ENCODE results near the gene ABCF2. TPM values are rescaled to one million over a fixed set of nuclear protein-coding genes. Genes with fewer than 3 reads are reported as not detected.

Gene ABCF2
- total and polyA plus RNA-seq, 2 donors from 2014 or later, result 22.5 to 30.8 TPM

GRCh38 chr7:151167197-151167961 lies 59.6 kb downstream of the ABCF2 start, which contains the start of gene GBX1:
TSS of gene GBX1 (minus strand) at chr7:151167694. CDS start at chr7:151167548, 146 bp downstream.
- Histone ChIP-seq H3K27me3 (ENCODE audit: control insufficient read depth, insufficient read depth, low read length) (peaks cover 53% of the 10 kb centered on the region), H3K27ac (ENCODE audit: low read depth in 2 of 2, low read length in 2 of 2) (no peak within 1 kb of the TSS)
- intact Hi-C loops (cut with DNase I), result no loop called here

GRCh38 chr7:151166629-151167196 lies 60.3 kb downstream of the ABCF2 start:
- H3K9ac ChIP-seq (ENCODE audit: low read length in 3 of 3), result no peak overlapping the region
- H3K4me1 ChIP-seq (ENCODE audit: control insufficient read depth in 2 of 3, insufficient read depth in 2 of 3, low read depth in 1 of 3, low read length in 3 of 3), result peaks cover 0 to 8% (median 0%) of the 10 kb centered on the region in 3 donors
- FAIRE-seq (no peak), DNase-seq (peak in 2 of 5 donors; percentile 22 to 52)
- no peak for TF ChIP-seq CTCF (IDR thresholded peaks at IDR 0.05; ENCODE audit: borderline replicate concordance, extremely low read depth, insufficient read depth)
- no peaks in the 10 kb centered on the region for H3K9me3 ChIP-seq (ENCODE audit: control insufficient read depth in 2 of 3, insufficient read depth in 1 of 3, low read length in 3 of 3)
- H3K36me3 ChIP-seq (ENCODE audit: control insufficient read depth in 2 of 3, insufficient read depth in 3 of 3, low read length in 3 of 3), result no peaks in the 10 kb centered on the region
- no peak overlapping the region for H3K27ac ChIP-seq (ENCODE audit: low read depth in 2 of 2, low read length in 2 of 2)
- peaks cover 53% of the 10 kb centered on the region for H3K27me3 ChIP-seq (ENCODE audit: control insufficient read depth, insufficient read depth, low read length)
- H3K4me3 ChIP-seq (ENCODE audit: low read length in 3 of 3), result no peak overlapping the region
- intact Hi-C loops (cut with DNase I), result no loop called here

More at GRCh38 chr7:151167197-151167961, 59.6 kb downstream of the ABCF2 start, which contains the start of gene GBX1:
- Histone ChIP-seq H3K9me3 (ENCODE audit: control insufficient read depth in 2 of 3, insufficient read depth in 1 of 3, low read length in 3 of 3) (no peaks in the 10 kb centered on the region), H3K9ac (ENCODE audit: low read length in 3 of 3) (no peak within 1 kb of the TSS), H3K4me1 (ENCODE audit: control insufficient read depth in 2 of 3, insufficient read depth in 2 of 3, low read depth in 1 of 3, low read length in 3 of 3) (peaks cover 0 to 8% (median 0%) of the 10 kb centered on the region in 3 donors), H3K36me3 (ENCODE audit: control insufficient read depth in 2 of 3, insufficient read depth in 3 of 3, low read length in 3 of 3) (no peaks in the 10 kb centered on the region), H3K4me3 (ENCODE audit: low read length in 3 of 3) (no peak within 1 kb of the TSS)
- TF ChIP-seq CTCF (IDR thresholded peaks at IDR 0.05; ENCODE audit: borderline replicate concordance, extremely low read depth, insufficient read depth), result peak; percentile 0
- DNase-seq (peak in 4 of 5 donors; percentile 70 to 81 (median 72)), FAIRE-seq (no peak)

Other genes with a start within 250 kb of the ABCF2 start
- gene KCNH2, start 248.9 kb downstream of the ABCF2 start, total RNA-seq, result 1.3 TPM
- 1.5 TPM for gene KCNH2, start 248.9 kb downstream of the ABCF2 start, polyA plus RNA-seq (ENCODE audit: insufficient read depth, low read depth, low replicate concordance)
- 51.7 TPM for gene NOS3, start 236.2 kb downstream of the ABCF2 start, total RNA-seq
- 9.3 TPM for gene NOS3, start 236.2 kb downstream of the ABCF2 start, polyA plus RNA-seq (ENCODE audit: insufficient read depth, low read depth, low replicate concordance)
- 0.19 TPM for gene ATG9B, start 202.7 kb downstream of the ABCF2 start, total RNA-seq
- 0.19 TPM for gene ATG9B, start 202.7 kb downstream of the ABCF2 start, polyA plus RNA-seq (ENCODE audit: insufficient read depth, low read depth, low replicate concordance)
- 36.0 TPM for gene ABCB8, start 198.8 kb downstream of the ABCF2 start, total RNA-seq
- gene ABCB8, start 198.8 kb downstream of the ABCF2 start, polyA plus RNA-seq (ENCODE audit: insufficient read depth, low read depth, low replicate concordance), result 34.3 TPM
- 1.9 TPM for gene ASIC3, start 178.7 kb downstream of the ABCF2 start, total RNA-seq
- 3.1 TPM for gene ASIC3, start 178.7 kb downstream of the ABCF2 start, polyA plus RNA-seq (ENCODE audit: insufficient read depth, low read depth, low replicate concordance)
- gene CDK5, start 169.3 kb downstream of the ABCF2 start, total RNA-seq, result 9.1 TPM
- 21.5 TPM for gene CDK5, start 169.3 kb downstream of the ABCF2 start, polyA plus RNA-seq (ENCODE audit: insufficient read depth, low read depth, low replicate concordance)
- 104 TPM for gene SLC4A2, start 167.6 kb downstream of the ABCF2 start, total RNA-seq
- gene SLC4A2, start 167.6 kb downstream of the ABCF2 start, polyA plus RNA-seq (ENCODE audit: insufficient read depth, low read depth, low replicate concordance), result 150 TPM
- 71.2 TPM for gene FASTK, start 146.4 kb downstream of the ABCF2 start, total RNA-seq
- gene FASTK, start 146.4 kb downstream of the ABCF2 start, polyA plus RNA-seq (ENCODE audit: insufficient read depth, low read depth, low replicate concordance), result 116 TPM
- 36.9 TPM for gene TMUB1, start 143.7 kb downstream of the ABCF2 start, total RNA-seq
- 79.9 TPM for gene TMUB1, start 143.7 kb downstream of the ABCF2 start, polyA plus RNA-seq (ENCODE audit: insufficient read depth, low read depth, low replicate concordance)
- gene AGAP3, start 140.7 kb downstream of the ABCF2 start, total RNA-seq, result 64.4 TPM
- 35.8 TPM for gene AGAP3, start 140.7 kb downstream of the ABCF2 start, polyA plus RNA-seq (ENCODE audit: insufficient read depth, low read depth, low replicate concordance)
- gene GBX1, start 59.5 kb downstream of the ABCF2 start, total RNA-seq, result not detected
- not detected for gene GBX1, start 59.5 kb downstream of the ABCF2 start, polyA plus RNA-seq (ENCODE audit: insufficient read depth, low read depth, low replicate concordance)
- not detected for gene ASB10, start 40.0 kb downstream of the ABCF2 start, total RNA-seq
- gene ASB10, start 40.0 kb downstream of the ABCF2 start, polyA plus RNA-seq (ENCODE audit: insufficient read depth, low read depth, low replicate concordance), result 0.22 TPM
- gene H2BK1, start 16.7 kb downstream of the ABCF2 start, total RNA-seq, result not detected
- gene H2BK1, start 16.7 kb downstream of the ABCF2 start, polyA plus RNA-seq (ENCODE audit: insufficient read depth, low read depth, low replicate concordance), result not detected
- 45.2 TPM for gene CHPF2, start 5.3 kb upstream of the ABCF2 start, total RNA-seq
- gene CHPF2, start 5.3 kb upstream of the ABCF2 start, polyA plus RNA-seq (ENCODE audit: insufficient read depth, low read depth, low replicate concordance), result 15.6 TPM
- gene SMARCD3, start 21.5 kb upstream of the ABCF2 start, total RNA-seq, result 52.5 TPM
- gene SMARCD3, start 21.5 kb upstream of the ABCF2 start, polyA plus RNA-seq (ENCODE audit: insufficient read depth, low read depth, low replicate concordance), result 46.4 TPM
- 51.8 TPM for gene NUB1, start 114.6 kb upstream of the ABCF2 start, total RNA-seq
- 32.7 TPM for gene NUB1, start 114.6 kb upstream of the ABCF2 start, polyA plus RNA-seq (ENCODE audit: insufficient read depth, low read depth, low replicate concordance)
- 5.9 TPM for gene WDR86, start 182.8 kb upstream of the ABCF2 start, total RNA-seq
- 1.8 TPM for gene WDR86, start 182.8 kb upstream of the ABCF2 start, polyA plus RNA-seq (ENCODE audit: insufficient read depth, low read depth, low replicate concordance)
- gene CRYGN, start 212.9 kb upstream of the ABCF2 start, total RNA-seq, result 0.22 TPM
- not detected for gene CRYGN, start 212.9 kb upstream of the ABCF2 start, polyA plus RNA-seq (ENCODE audit: insufficient read depth, low read depth, low replicate concordance)

Measured in kidney (tissue), 14 donors.